Omental fat pad (tissue), 4 donors: ENCODE data around the gene RGSL1. TPM values are rescaled to one million over a fixed set of nuclear protein-coding genes. Genes with fewer than 3 reads are reported as not detected.

Experiments used
- ATAC-seq: fragments of 150-250 bp; one replicate; pipeline ENCODE4 v1.9.1; 2016; ENCODE audit warnings: mild to moderate bottlenecking, moderate library complexity; ENCODE audit not compliant: low FRiP score
- DNase-seq: peaks from one replicate; pipeline ENCODE4 v3.0.0-alpha.2; 2019; ENCODE audit warnings: low spot score
- CTCF ChIP-seq, 3 donors: fragments of 450-650 bp; IDR thresholded peaks; one replicate each; pipeline ENCODE4 v1.5.1; 2016 to 2017; ENCODE audit warnings: antibody characterized with exemption in 3 of 3, mild to moderate bottlenecking in 3 of 3, moderate library complexity in 2 of 3
- total RNA-seq, 4 donors: library from RNA; depleted of rRNA; stranded (reverse); fragments of >200 nt; gene quantifications; one replicate each; pipeline ENCODE4 v1.1.0, GENCODE V29; 2016

RGSL1 gene
- total RNA-seq, 4 donors from 2014 or later: 1.7 TPM; not detected in 3

- no peak for DNase-seq
- no peak for ATAC-seq
- TF ChIP-seq CTCF (IDR thresholded peaks at IDR 0.05): no peak
These were observed 118.8 kb downstream of the RGSL1 start for GRCh38 chr1:182568647-182569284.

GRCh38 chr1:182569939-182570610, 120.1 kb downstream of the RGSL1 start:
- ATAC-seq (no peak), DNase-seq (no peak)
- TF ChIP-seq CTCF (IDR thresholded peaks at IDR 0.05): no peak

GRCh38 chr1:182570611-182570970, 120.6 kb downstream of the RGSL1 start:
- no peak for ATAC-seq
- no peak for DNase-seq
- TF ChIP-seq CTCF (IDR thresholded peaks at IDR 0.05): no peak

GRCh38 chr1:182574156-182574555, 124.2 kb downstream of the RGSL1 start:
- no peak for TF ChIP-seq CTCF (IDR thresholded peaks at IDR 0.05)
- no peak for DNase-seq
- ATAC-seq: no peak

GRCh38 chr1:182575540-182576149, 125.7 kb downstream of the RGSL1 start:
- DNase-seq: no peak
- TF ChIP-seq CTCF (IDR thresholded peaks at IDR 0.05): no peak
- ATAC-seq: peak; percentile 83

- DNase-seq (no peak), ATAC-seq (no peak)
- no peak for TF ChIP-seq CTCF (IDR thresholded peaks at IDR 0.05)
These were observed 130.8 kb downstream of the RGSL1 start for GRCh38 chr1:182580736-182581135.

- DNase-seq: no peak
- TF ChIP-seq CTCF (IDR thresholded peaks at IDR 0.05): no peak
These were observed 134.8 kb downstream of the RGSL1 start for GRCh38 chr1:182584746-182585145.

More at GRCh38 chr1:182584746-182585145, 134.8 kb downstream of the RGSL1 start:
- no peak for ATAC-seq
